Sigmoid colon (tissue), 4 donors: ENCODE measurements around the gene GPS1.

Experiments
- CTCF ChIP-seq, 4 experiments: fragments of 450-650 bp in 3 of 4; fragments of 200-600 bp in 1 of 4; IDR thresholded peaks; one replicate each; pipeline ENCODE4 v1.5.1; 2016 to 2019; ENCODE audit warnings: antibody characterized with exemption in 4 of 4, mild to moderate bottlenecking in 3 of 4, moderate library complexity in 2 of 4
- EP300 ChIP-seq, 4 donors: sonication (generic); formaldehyde crosslinking; IDR thresholded peaks; one replicate each; pipeline ENCODE4 v1.6.1; 2017; ENCODE audit warnings: antibody characterized with exemption in 4 of 4
- POLR2A ChIP-seq, 2 donors: fragments of 450-650 bp; IDR thresholded peaks; one replicate each; pipeline ENCODE4 v1.6.1; 2016; ENCODE audit warnings: antibody characterized with exemption in 2 of 2, mild to moderate bottlenecking in 2 of 2, moderate library complexity in 2 of 2
- POLR2AphosphoS5 ChIP-seq, 4 donors: sonication (generic); formaldehyde crosslinking; IDR thresholded peaks; one replicate each; pipeline ENCODE4 v1.6.1; 2017; ENCODE audit warnings: antibody characterized with exemption in 4 of 4

DNA sequence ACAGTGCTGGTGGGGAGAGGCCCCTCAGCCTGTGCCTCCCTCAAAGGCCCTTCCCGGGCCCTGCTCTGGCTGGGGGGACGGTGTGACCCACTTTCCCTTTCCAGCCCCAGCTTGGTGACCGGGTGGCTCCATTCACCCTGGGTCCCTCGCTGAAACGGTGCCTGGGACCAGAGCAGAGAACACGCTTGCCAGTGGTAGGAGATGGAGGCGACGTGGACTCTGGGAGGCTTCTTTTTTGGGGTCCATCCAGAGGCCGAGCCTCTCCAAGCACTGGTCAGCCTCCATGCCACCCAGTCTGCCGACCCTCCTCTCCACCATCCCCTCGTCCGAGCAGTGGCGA, 36.8 kb upstream of the GPS1 start:
- TF ChIP-seq CTCF (IDR thresholded peaks at IDR 0.05) (no peak), EP300 (IDR thresholded peaks at IDR 0.05) (no peak), POLR2AphosphoS5 (IDR thresholded peaks at IDR 0.05) (no peak), POLR2A (IDR thresholded peaks at IDR 0.05) (no peak)
